ENCODE measurements around the gene GRAMD1A.

The GRAMD1A gene

DNA sequence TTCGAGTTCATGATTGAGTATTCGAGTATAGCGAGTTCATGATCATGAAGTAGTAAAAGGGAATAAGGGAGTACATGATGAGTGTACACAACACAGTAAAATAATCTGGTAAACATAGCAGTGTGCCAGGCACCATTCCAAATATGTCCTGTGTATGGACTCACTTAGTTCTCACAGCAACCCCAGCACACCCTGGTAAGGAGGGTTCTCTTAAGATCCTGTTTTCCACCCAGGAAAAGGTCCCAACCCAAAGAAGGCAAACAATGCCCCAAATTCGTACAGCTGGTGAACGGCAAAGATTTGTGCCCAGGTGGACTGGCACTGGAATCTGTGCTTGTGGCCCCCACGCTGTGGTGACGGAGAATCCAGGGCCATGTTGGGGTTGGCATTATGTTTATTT, 62.8 kb downstream of the GRAMD1A start:
- no peaks in the 10 kb centered on the region for H3K36me3 ChIP-seq (ENCODE audit: control insufficient read depth in 2 of 2, insufficient read depth in 2 of 2, low read length in 2 of 2)
- no peaks in the 10 kb centered on the region for H3K9me3 ChIP-seq (ENCODE audit: control insufficient read depth in 2 of 2, low read length in 2 of 2)
- no peak overlapping the region for H3K9ac ChIP-seq (ENCODE audit: low read depth in 1 of 2, low read length in 2 of 2)

DNA sequence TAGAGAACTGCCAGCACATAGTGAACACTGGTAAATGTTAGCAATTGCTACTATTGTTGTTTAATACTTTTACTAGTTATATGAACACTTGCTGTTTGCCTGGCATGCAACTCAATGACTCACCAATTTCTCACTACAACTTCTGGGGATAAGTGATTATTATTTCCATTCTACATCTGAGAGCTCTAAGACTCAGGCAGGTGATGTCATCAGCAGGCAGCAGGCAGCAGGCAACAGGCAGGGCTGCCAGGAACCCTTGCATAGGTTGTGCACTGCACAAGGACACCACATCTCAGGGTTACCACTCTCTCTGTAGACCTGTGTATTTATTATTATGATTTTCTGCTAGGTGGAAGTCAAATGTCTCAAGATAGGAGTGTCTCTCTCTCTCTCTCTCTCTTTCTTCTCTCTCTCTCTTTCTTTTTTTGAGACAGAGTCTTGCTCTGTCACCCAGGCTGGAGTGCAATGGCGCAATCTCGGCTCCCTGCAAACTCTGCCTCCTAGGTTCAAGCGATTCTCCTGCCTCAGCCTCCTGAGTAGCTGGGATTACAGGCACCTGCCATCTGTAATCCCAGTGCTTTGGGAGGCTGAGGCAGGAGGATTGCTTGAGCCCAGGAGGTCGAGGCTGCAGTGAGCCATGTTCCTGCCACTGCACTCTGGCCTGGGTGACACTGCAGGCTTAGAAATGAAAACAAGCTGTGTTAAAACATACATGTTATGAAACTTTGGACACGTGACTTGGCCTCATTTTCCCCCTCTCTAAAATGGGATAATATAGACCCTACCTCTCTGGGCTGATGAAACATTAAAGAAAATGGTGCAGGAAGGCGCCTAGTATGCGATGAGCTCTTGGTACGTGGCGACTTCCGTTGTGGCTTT, 64.1 kb downstream of the GRAMD1A start:
- H3K9ac ChIP-seq (ENCODE audit: low read depth in 1 of 2, low read length in 2 of 2), result no peak overlapping the region
- no peak overlapping the region for H3K27ac ChIP-seq (ENCODE audit: low read depth in 2 of 2, low read length in 2 of 2)
- H3K36me3 ChIP-seq (ENCODE audit: control insufficient read depth in 2 of 2, insufficient read depth in 2 of 2, low read length in 2 of 2), result no peaks in the 10 kb centered on the region
- peaks cover 0 to 3% of the 10 kb centered on the region in 2 donors for H3K4me1 ChIP-seq (ENCODE audit: control insufficient read depth in 2 of 2, insufficient read depth in 2 of 2, low read length in 2 of 2)
- H3K4me3 ChIP-seq (ENCODE audit: low read length in 2 of 2), result no peak overlapping the region
- no peaks in the 10 kb centered on the region for H3K9me3 ChIP-seq (ENCODE audit: control insufficient read depth in 2 of 2, low read length in 2 of 2)
- H3K27me3 ChIP-seq (ENCODE audit: control insufficient read depth in 2 of 2, insufficient read depth in 2 of 2, low read length in 2 of 2), result no peaks in the 10 kb centered on the region

More for the DNA sequence above, 62.8 kb downstream of the GRAMD1A start:
- Histone ChIP-seq H3K27ac (ENCODE audit: low read depth in 2 of 2, low read length in 2 of 2) (no peak overlapping the region), H3K27me3 (ENCODE audit: control insufficient read depth in 2 of 2, insufficient read depth in 2 of 2, low read length in 2 of 2) (no peaks in the 10 kb centered on the region), H3K4me1 (ENCODE audit: control insufficient read depth in 2 of 2, insufficient read depth in 2 of 2, low read length in 2 of 2) (peaks cover 0 to 3% of the 10 kb centered on the region in 2 donors), H3K4me3 (ENCODE audit: low read length in 2 of 2) (no peak overlapping the region)

DNA sequence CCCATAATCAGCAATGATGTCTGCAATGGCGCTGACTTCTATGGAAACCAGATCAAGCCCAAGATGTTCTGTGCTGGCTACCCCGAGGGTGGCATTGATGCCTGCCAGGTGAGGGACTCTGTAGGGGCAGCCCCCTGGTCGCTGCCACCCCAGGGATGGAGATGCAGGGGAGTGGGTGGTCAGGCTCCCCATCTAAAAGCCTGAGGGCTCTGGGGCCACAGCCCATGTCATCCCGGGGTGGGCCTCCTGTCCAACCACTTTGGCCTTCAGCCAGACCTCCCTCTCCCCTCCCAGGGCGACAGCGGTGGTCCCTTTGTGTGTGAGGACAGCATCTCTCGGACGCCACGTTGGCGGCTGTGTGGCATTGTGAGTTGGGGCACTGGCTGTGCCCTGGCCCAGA, 65.5 kb downstream of the GRAMD1A start:
- no peaks in the 10 kb centered on the region for H3K36me3 ChIP-seq (ENCODE audit: control insufficient read depth in 2 of 2, insufficient read depth in 2 of 2, low read length in 2 of 2)
- H3K9ac ChIP-seq (ENCODE audit: low read depth in 1 of 2, low read length in 2 of 2), result no peak overlapping the region
- H3K27me3 ChIP-seq (ENCODE audit: control insufficient read depth in 2 of 2, insufficient read depth in 2 of 2, low read length in 2 of 2), result no peaks in the 10 kb centered on the region
- peaks cover 0 to 5% of the 10 kb centered on the region in 2 donors for H3K9me3 ChIP-seq (ENCODE audit: control insufficient read depth in 2 of 2, low read length in 2 of 2)
- peaks cover 0 to 3% of the 10 kb centered on the region in 2 donors for H3K4me1 ChIP-seq (ENCODE audit: control insufficient read depth in 2 of 2, insufficient read depth in 2 of 2, low read length in 2 of 2)
- H3K4me3 ChIP-seq (ENCODE audit: low read length in 2 of 2), result no peak overlapping the region
- no peak overlapping the region for H3K27ac ChIP-seq (ENCODE audit: low read depth in 2 of 2, low read length in 2 of 2)

DNA sequence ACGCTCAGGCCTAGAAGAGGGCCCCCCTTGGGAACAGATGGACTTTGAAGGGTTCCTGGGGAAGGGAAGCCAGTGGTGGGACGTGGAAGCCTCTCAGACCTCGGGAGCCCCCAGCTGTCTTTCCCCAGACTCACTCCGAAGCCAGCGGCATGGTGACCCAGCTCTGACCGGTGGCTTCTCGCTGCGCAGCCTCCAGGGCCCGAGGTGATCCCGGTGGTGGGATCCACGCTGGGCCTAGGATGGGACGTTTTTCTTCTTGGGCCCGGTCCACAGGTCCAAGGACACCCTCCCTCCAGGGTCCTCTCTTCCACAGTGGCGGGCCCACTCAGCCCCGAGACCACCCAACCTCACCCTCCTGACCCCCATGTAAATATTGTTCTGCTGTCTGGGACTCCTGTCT, 66.0 kb downstream of the GRAMD1A start:
- Histone ChIP-seq H3K27ac (ENCODE audit: low read depth in 2 of 2, low read length in 2 of 2) (no peak overlapping the region), H3K27me3 (ENCODE audit: control insufficient read depth in 2 of 2, insufficient read depth in 2 of 2, low read length in 2 of 2) (no peaks in the 10 kb centered on the region), H3K4me1 (ENCODE audit: control insufficient read depth in 2 of 2, insufficient read depth in 2 of 2, low read length in 2 of 2) (peaks cover 0 to 3% of the 10 kb centered on the region in 2 donors), H3K4me3 (ENCODE audit: low read length in 2 of 2) (no peak overlapping the region), H3K9ac (ENCODE audit: low read depth in 1 of 2, low read length in 2 of 2) (no peak overlapping the region), H3K9me3 (ENCODE audit: control insufficient read depth in 2 of 2, low read length in 2 of 2) (peaks cover 0 to 6% of the 10 kb centered on the region in 2 donors), H3K36me3 (ENCODE audit: control insufficient read depth in 2 of 2, insufficient read depth in 2 of 2, low read length in 2 of 2) (no peaks in the 10 kb centered on the region)

DNA sequence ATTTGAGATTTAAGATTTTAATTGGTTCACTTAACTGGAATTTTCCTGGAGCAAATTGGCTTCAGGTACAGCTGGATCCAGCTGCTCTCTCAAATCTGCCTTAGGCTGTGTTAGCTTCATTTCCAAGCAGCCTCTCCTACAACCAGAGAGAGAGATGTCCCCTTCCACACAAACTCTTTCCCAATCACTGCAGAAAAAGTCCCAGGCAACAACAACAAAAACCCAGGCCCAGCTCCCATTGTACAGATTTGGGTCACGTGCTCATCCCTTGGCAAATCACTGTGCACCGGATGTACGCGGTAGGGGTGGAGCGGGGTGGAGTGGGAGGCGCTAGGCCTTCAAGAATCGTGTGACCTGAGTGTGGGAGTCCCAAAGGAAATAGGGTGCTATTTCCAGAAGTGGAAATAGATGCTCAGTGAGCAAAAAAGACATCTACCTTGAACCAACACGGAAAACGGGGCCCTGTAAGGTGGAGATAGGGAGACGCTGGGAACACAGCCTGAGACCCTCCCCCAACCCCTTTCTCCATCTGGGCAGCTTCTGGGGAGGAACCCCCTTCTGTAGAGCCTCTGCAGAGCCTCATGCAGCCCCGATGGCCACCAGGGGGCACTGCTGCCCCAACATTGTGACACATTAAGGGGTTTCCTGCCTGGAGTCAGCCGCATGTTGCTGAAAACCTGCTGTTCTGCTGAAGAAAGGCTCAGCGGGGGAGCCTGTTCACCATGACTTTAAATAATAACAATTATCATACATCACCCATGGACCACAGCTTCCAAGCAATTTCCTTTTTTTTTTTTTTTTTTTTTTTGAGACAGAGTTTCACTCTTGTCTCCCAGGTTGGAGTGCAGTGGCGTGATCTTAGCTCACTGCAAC, 66.8 kb downstream of the GRAMD1A start:
- Histone ChIP-seq H3K36me3 (ENCODE audit: control insufficient read depth in 2 of 2, insufficient read depth in 2 of 2, low read length in 2 of 2) (no peaks in the 10 kb centered on the region), H3K4me1 (ENCODE audit: control insufficient read depth in 2 of 2, insufficient read depth in 2 of 2, low read length in 2 of 2) (peaks cover 0 to 3% of the 10 kb centered on the region in 2 donors), H3K27me3 (ENCODE audit: control insufficient read depth in 2 of 2, insufficient read depth in 2 of 2, low read length in 2 of 2) (no peaks in the 10 kb centered on the region), H3K9me3 (ENCODE audit: control insufficient read depth in 2 of 2, low read length in 2 of 2) (peaks cover 0 to 6% of the 10 kb centered on the region in 2 donors), H3K9ac (ENCODE audit: low read depth in 1 of 2, low read length in 2 of 2) (no peak overlapping the region), H3K27ac (ENCODE audit: low read depth in 2 of 2, low read length in 2 of 2) (no peak overlapping the region), H3K4me3 (ENCODE audit: low read length in 2 of 2) (peak overlapping the region in 1 of 2 donors; percentile 22)

DNA sequence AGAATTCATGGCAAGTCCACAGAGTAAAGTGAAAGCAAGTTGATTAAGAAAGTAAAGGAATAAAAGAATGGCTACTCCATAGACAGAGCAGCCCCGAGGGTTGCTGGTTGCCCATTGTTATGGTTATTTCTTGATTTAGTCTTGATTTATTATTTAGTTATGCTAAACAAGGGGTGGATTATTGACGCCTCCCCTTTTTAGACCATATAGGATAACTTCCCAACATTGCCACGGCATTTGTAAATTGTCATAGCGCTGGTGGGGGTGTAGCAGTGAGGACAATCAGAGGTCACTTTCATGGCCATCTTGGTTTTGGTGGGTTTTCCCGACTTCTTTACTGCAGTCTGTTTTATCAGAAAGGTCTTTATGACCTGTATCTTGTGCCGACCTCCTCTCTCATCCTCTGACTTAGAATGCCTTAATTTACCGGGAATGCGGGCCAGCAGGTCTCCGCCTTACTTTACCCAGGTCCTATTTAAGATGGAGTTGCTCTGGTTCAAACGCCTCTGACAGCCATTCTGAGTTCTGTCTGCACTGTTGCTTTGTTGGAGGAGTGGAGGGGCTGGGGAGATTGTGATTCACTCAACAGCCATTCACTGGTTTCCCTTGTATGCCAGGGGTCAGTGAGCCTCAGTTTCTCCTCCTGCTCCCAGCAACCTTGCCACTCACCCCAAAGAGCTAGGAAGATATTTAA, 69.0 kb downstream of the GRAMD1A start:
- Histone ChIP-seq H3K4me3 (ENCODE audit: low read length in 2 of 2) (no peak overlapping the region), H3K9ac (ENCODE audit: low read depth in 1 of 2, low read length in 2 of 2) (no peak overlapping the region), H3K27ac (ENCODE audit: low read depth in 2 of 2, low read length in 2 of 2) (no peak overlapping the region), H3K27me3 (ENCODE audit: control insufficient read depth in 2 of 2, insufficient read depth in 2 of 2, low read length in 2 of 2) (no peaks in the 10 kb centered on the region), H3K36me3 (ENCODE audit: control insufficient read depth in 2 of 2, insufficient read depth in 2 of 2, low read length in 2 of 2) (no peaks in the 10 kb centered on the region), H3K9me3 (ENCODE audit: control insufficient read depth in 2 of 2, low read length in 2 of 2) (peaks cover 0 to 6% of the 10 kb centered on the region in 2 donors), H3K4me1 (ENCODE audit: control insufficient read depth in 2 of 2, insufficient read depth in 2 of 2, low read length in 2 of 2) (peaks cover 0 to 3% of the 10 kb centered on the region in 2 donors)

DNA sequence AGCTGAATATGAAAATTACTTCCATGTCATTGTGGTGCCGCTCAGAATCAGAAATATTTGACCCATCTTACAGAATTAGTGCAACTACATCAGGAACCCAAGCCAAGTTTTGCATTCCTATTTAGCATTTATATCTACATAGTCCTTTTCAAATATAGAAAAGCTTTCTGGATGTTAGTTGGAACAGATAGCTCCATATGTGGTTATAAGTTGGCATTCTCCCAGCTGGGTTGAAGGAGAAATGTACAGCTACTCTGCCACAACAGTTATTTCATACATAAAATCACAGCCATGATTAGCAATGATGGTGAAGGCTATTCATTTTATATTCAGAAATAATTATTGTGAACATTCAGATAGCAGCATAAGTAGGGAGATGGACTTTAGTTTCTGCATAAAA, 69.6 kb downstream of the GRAMD1A start:
- Histone ChIP-seq H3K4me3 (ENCODE audit: low read length in 2 of 2) (no peak overlapping the region), H3K9me3 (ENCODE audit: control insufficient read depth in 2 of 2, low read length in 2 of 2) (peaks cover 0 to 6% of the 10 kb centered on the region in 2 donors), H3K9ac (ENCODE audit: low read depth in 1 of 2, low read length in 2 of 2) (no peak overlapping the region), H3K4me1 (ENCODE audit: control insufficient read depth in 2 of 2, insufficient read depth in 2 of 2, low read length in 2 of 2) (peaks cover 0 to 3% of the 10 kb centered on the region in 2 donors), H3K27ac (ENCODE audit: low read depth in 2 of 2, low read length in 2 of 2) (no peak overlapping the region), H3K36me3 (ENCODE audit: control insufficient read depth in 2 of 2, insufficient read depth in 2 of 2, low read length in 2 of 2) (no peaks in the 10 kb centered on the region), H3K27me3 (ENCODE audit: control insufficient read depth in 2 of 2, insufficient read depth in 2 of 2, low read length in 2 of 2) (no peaks in the 10 kb centered on the region)

DNA sequence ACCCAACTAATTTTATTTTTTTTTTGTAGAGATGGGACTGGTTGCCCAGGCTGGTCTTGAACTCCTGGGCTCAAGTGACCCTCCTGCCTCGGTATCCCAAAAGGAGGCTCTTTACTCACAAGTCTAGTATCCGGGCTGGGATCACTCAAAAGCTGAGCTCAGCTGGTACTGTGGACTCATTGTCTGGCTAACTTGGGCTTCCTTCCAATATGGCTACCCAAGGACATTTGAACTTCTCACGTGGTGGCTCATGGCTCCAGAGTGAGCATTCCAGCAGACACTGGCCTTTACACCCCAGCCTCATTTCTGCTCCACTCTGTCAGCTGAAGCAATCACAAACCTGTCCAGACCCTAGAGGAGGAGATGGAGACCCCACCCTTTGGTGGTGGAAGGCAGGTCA, 70.3 kb downstream of the GRAMD1A start:
- H3K9me3 ChIP-seq (ENCODE audit: control insufficient read depth in 2 of 2, low read length in 2 of 2), result peaks cover 0 to 6% of the 10 kb centered on the region in 2 donors
- H3K4me3 ChIP-seq (ENCODE audit: low read length in 2 of 2), result no peak overlapping the region
- no peaks in the 10 kb centered on the region for H3K36me3 ChIP-seq (ENCODE audit: control insufficient read depth in 2 of 2, insufficient read depth in 2 of 2, low read length in 2 of 2)
- H3K4me1 ChIP-seq (ENCODE audit: control insufficient read depth in 2 of 2, insufficient read depth in 2 of 2, low read length in 2 of 2), result peaks cover 0 to 3% of the 10 kb centered on the region in 2 donors
- H3K27ac ChIP-seq (ENCODE audit: low read depth in 2 of 2, low read length in 2 of 2), result no peak overlapping the region
- no peak overlapping the region for H3K9ac ChIP-seq (ENCODE audit: low read depth in 1 of 2, low read length in 2 of 2)
- H3K27me3 ChIP-seq (ENCODE audit: control insufficient read depth in 2 of 2, insufficient read depth in 2 of 2, low read length in 2 of 2), result no peaks in the 10 kb centered on the region

DNA sequence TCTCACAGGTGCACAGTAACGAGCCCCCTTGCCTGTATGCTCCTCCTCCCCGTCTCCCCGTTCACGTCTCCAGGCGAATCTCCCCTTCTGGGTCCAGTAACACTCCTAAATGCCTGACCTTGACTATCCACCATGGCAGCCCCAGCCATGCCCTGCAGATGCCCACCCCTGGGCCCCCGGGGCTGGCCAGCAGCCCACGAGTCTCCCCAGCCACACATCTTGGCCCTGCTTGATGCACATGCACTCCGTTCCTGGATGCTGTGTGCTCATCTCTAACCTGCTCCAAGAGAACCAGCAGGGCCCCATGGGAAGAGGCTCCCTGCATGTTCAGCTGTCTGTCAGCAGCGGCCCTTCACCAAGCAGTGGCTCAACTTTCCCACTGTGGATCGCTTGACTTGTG, 73.4 kb downstream of the GRAMD1A start:
- Histone ChIP-seq H3K27me3 (ENCODE audit: control insufficient read depth in 2 of 2, insufficient read depth in 2 of 2, low read length in 2 of 2) (no peaks in the 10 kb centered on the region), H3K4me1 (ENCODE audit: control insufficient read depth in 2 of 2, insufficient read depth in 2 of 2, low read length in 2 of 2) (no peaks in the 10 kb centered on the region), H3K9ac (ENCODE audit: low read depth in 1 of 2, low read length in 2 of 2) (no peak overlapping the region), H3K27ac (ENCODE audit: low read depth in 2 of 2, low read length in 2 of 2) (no peak overlapping the region), H3K9me3 (ENCODE audit: control insufficient read depth in 2 of 2, low read length in 2 of 2) (peaks cover 0 to 6% of the 10 kb centered on the region in 2 donors), H3K36me3 (ENCODE audit: control insufficient read depth in 2 of 2, insufficient read depth in 2 of 2, low read length in 2 of 2) (no peaks in the 10 kb centered on the region), H3K4me3 (ENCODE audit: low read length in 2 of 2) (no peak overlapping the region)

Data from mucosa of rectum (tissue), 2 donors.